GM18951 (cell line): ENCODE results near the gene PROM2.

ENCODE experiments used
- POLR2A ChIP-seq: IDR thresholded peaks from 4 replicates; pipeline ENCODE4 v1.6.1; 2011; ENCODE audit warnings: mild to moderate bottlenecking; ENCODE audit not compliant: insufficient read length, insufficient read depth; ENCODE audit errors: extremely low read depth
- in situ Hi-C: fragments of 300-500 bp; cut with MboI; formaldehyde crosslinking; loops from one replicate; pipeline ENCODE4 v1.12.0; 2022; ENCODE audit warnings: low sequenced_read_pairs, mixed read lengths, inconsistent platforms; ENCODE audit not compliant: unreplicated experiment

The PROM2 gene

DNA sequence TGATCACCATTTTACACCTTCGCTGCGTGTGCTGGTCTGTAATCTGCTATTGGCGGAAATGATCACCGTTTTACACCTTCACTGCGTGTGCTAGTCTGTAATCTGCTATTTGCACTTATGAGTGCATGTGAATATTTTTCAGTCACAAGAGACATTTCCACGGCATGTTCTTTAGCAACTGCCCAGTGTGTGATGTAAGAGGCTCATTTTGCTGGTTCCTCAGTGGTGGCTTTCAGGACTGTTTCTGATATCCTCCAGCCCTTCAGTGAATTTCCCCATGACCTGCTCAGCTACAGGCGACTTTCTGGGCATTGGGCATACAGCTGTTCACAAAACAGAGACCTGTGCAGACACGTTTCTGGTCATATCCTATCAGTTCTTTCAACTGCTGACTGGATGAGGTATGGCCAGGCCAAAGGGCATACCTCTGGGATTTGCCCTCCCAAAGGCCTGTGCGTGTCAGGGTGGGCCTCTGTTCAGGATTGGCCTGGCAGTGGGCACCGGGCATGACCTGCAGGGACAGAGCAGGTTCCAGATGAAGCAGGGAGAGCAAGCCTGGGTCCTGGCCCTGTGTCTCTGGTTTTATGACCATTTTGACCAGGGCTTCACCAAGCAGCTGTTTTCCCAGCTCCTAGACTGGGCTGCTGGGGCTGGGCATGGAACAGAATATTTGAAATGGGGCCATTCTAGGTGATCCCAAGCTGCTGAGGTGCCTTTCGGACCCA is 521 bp upstream of the PROM2 start:
- in situ Hi-C loops = no loop called here
- TF ChIP-seq POLR2A = no peak

DNA sequence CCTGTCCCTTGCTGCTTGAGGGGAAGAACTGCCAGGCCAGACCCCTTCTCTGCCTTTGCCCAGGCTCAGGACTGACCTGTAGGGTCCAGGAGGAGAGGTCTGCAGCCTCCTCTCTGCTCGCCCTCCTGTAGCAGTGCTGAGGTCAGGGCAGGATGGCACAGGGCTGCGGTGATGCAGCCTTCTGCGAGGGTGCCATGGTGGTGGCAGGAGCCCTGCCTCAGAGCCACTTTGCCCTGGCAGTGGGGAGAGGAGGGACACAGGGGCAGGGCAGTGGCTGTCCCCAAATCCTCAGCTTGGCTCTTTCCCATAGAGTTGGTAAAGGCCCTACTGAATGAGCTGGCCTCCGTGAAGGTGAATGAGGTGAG is 884 bp downstream of the PROM2 start:
- no peak for TF ChIP-seq POLR2A
- in situ Hi-C loops = no loop called here

DNA sequence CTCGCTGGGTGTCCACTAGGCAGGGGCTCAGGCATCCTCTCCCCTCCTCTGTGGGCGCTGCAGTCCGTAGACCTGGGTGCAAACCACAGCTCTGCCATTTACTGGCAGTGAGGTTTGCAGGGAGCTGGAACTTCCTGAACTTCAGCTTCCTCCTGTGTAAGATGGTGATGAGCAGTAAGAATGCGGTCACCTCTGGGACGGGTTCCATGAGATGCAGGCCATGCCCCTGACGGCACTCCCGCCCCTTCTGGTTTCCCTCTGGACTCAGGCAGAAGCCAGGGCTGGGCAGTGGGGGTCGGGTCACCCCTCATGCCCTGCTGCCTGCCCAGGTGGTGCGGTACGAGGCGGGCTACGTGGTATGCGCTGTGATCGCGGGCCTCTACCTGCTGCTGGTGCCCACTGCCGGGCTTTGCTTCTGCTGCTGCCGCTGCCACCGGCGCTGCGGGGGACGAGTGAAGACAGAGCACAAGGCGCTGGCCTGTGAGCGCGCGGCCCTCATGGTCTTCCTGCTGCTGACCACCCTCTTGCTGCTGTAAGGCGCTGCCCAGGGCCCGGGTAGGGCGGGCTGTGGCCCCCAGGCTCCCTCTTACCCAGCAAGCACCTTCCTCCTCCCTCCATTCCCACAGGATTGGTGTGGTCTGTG is 1.5 kb downstream of the PROM2 start:
- in situ Hi-C loops = no loop called here
- TF ChIP-seq POLR2A = no peak

DNA sequence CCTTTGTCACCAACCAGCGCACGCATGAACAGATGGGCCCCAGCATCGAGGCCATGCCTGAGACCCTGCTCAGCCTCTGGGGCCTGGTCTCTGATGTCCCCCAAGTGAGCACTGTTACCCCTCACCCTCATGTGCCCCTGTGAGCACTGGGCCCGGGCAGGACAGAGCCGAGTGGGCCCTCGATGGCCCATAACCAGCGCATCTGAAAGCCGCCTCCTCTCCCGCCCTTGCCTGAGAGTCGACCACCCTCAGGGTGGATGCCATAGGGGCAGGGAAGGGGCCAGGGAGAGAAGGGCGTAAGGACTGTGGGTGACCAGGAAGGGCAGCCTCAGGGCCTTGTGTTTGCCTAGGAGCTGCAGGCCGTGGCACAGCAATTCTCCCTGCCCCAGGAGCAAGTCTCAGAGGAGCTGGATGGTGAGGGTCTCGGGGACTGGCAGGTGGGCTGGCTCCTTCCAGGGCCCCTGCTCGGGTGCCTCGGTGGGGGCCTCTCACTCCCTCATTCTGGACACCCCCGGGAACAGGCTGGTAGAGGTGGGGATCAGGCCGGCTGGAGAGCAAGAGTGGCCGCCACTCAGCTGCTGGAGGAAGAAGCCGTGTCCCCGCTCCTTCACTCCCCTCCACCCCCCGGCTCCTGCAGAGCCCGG is 2.1 kb downstream of the PROM2 start:
- in situ Hi-C loops = no loop called here
- TF ChIP-seq POLR2A = no peak

DNA sequence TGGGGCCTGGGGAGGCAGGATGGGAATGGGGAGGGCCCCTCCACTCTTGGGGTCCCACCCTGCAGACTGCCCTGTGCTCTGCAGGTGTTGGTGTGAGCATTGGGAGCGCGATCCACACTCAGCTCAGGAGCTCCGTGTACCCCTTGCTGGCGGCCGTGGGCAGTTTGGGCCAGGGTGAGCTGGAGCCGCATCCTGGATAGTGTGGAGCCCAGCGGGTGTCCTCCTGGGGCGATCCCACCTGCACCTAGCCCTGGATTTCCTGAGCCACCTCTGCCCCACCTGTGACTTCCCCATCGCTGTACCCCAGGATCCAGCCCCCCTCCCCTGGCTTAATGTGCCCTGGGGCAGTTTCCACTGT is 2.6 kb downstream of the PROM2 start:
- TF ChIP-seq POLR2A = no peak
- in situ Hi-C loops = no loop called here

- in situ Hi-C loops = no loop called here
- TF ChIP-seq POLR2A = no peak
Measured at GRCh38 chr2:95277246-95277906, 3.1 kb downstream of the PROM2 start.

DNA sequence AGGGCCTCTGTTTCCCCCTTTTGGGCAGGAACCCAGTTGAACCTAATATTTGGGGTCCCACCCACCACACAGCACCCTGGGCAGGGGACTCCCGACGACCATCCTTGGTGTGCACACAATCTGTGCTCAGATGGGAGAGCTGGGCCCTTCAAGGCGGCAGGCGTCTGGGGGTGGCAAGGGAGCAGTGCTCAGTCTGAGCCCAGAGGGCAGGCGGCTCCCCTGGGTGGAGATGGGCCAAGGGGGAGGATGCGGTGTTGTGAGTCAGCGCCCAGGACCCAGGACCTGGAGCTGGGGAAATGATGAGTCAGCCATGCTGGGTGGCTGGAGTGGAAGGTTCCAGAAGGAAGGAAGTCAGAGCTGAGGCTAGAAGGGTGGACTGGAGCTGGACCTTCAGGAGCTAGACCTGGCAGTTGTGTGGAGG is 3.8 kb downstream of the PROM2 start:
- TF ChIP-seq POLR2A = no peak
- in situ Hi-C loops = no loop called here

DNA sequence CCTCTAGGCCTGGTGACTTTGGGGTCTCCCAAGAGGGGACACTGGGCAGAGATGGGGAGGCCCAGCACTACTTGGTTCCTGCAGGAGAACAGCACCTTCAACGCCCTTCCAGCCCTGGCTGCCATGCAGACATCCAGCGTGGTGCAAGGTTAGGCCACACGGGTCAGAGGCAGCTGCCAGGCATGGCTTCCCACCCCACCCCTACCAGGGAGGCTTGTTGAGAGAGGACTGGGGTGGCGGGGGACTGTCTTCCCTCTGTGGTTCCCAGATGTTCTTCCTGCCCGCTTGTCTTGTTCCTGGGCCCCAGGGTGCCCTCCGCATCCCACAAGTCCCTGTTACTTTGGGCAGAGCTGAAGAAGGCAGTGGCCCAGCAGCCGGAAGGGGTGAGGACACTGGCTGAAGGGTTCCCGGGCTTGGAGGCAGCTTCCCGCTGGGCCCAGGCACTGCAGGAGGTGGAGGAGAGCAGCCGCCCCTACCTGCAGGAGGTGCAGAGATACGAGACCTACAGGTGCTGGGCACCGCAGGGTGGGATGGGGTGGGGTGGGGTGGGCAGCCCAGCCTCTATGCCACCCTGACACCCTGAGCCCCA is 4.5 kb downstream of the PROM2 start:
- no peak for TF ChIP-seq POLR2A
- in situ Hi-C loops = no loop called here

DNA sequence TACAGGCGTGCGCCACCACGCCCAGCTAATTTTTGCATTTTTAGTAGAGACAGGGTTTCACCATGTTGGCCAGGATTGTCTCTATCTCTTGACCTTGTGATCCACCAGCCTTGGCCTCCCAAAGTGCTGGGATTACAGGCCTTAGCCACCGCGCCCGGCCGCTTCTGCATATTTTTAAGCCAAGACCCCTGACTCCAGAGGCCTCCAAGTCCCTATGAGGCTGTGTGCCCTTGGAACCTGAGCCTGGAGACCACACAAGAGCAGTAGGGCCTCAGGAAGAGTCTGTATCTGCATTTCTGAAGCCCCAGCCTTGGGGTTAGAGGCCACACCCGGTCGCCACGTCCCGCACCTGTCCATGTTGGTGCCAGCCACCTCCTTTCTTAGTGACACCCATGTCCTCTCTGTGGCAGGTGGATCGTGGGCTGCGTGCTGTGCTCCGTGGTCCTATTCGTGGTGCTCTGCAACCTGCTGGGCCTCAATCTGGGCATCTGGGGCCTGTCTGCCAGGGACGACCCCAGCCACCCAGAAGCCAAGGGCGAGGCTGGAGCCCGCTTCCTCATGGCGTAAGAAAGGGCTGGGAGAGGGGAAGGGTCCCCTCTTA is 5.3 kb downstream of the PROM2 start:
- TF ChIP-seq POLR2A = no peak
- in situ Hi-C loops = no loop called here

- in situ Hi-C loops = no loop called here
- TF ChIP-seq POLR2A = no peak
Measured at GRCh38 chr2:95281071-95281470, 6.8 kb downstream of the PROM2 start.

- TF ChIP-seq POLR2A = no peak
Measured at GRCh38 chr2:95281786-95282185, 7.5 kb downstream of the PROM2 start.

DNA sequence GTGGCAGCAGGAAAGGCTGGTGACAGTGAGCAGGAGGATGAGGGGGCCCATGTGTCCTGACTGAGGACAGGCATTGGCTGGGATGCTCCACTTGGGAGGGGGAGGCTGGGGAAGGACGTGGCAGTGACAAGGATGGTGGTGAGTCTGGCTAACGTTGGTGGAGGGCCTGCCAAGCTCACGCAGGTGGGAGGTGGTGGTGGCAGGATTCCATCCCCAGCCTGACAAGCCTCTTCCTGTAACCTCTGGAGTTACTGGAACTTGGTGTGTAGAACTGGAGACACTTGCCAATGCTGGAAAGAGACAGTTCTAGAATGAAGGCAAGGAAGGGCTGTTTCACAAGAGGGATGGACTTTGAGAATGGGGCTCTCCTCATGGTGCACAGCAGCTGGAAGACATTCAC is 8.2 kb downstream of the PROM2 start:
- no peak for TF ChIP-seq POLR2A
- in situ Hi-C loops = no loop called here

More at GRCh38 chr2:95281786-95282185, 7.5 kb downstream of the PROM2 start:
- in situ Hi-C loops = no loop called here

GRCh38 chr2:95283562-95283961 is 9.3 kb downstream of the PROM2 start:
- in situ Hi-C loops = no loop called here
- no peak for TF ChIP-seq POLR2A

DNA sequence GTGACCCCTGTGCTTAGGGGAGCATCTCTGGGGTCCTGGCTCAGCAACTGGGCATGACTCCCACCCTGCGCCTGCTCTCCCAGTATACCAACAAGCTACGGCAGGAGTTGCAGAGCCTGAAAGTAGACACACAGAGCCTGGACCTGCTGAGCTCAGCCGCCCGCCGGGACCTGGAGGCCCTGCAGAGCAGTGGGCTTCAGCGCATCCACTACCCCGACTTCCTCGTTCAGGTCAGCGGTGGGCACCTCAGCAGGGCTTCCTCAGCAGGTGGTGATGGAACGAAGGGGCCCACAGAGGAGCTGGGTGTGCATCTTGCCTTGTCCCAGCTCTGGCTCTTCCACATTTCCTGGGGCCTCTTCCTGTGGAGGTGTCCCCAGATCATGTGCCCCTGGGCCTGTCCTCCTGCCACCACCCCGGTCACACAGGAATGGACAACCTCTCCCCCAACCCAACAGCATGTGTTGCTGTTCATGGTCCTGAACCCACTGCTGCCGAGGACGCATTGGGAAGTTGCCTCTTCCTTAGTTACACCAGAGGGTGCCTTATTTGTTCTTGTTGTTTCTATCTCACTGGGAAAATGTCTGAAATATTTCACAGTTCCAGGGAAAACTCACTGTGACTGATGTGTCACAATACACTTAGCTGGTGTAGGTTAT is 10.8 kb downstream of the PROM2 start:
- in situ Hi-C loops = no loop called here
- no peak for TF ChIP-seq POLR2A
